GM12878 (cell line): ENCODE measurements around the gene SLC35F3. TPM values are rescaled to one million over a fixed set of nuclear protein-coding genes. Genes with fewer than 3 reads are reported as not detected.

Experiments used
- ATAC-seq: fragments of 200-7000 bp; cut with Tn5 transposase; 3 replicates; pipeline ENCODE4 v1.9.1; 2020; ENCODE audit warnings: mild to moderate bottlenecking, moderate library complexity
- BruUV-seq: library from RNA; stranded (reverse); fragments of 400-500 nt; replicated peaks from 2 replicates; lab custom pipeline; 2021; lab: Mats Ljungman, UMichigan
- CTCF ChIA-PET: fragments of 300-600 bp; sonication (Branson Sonifier 250); formaldehyde crosslinking; extraction: SDS; loops from one replicate; lab custom pipeline; 2021; ENCODE audit warnings: inconsistent platforms; lab: Yijun Ruan, JAX
- POLR2A ChIA-PET: fragments of 350-600 bp; formaldehyde crosslinking; extraction: SDS; loops from one replicate; lab custom pipeline; 2021; ENCODE audit warnings: inconsistent platforms; lab: Charles Lee
- RAD21 ChIA-PET: fragments of 300-600 bp; sonication (Branson Sonifier 250); formaldehyde crosslinking; loops from one replicate; lab custom pipeline; 2023; ENCODE audit warnings: antibody characterized with exemption; ENCODE audit not compliant: unreplicated experiment; lab: Charles Lee
- SMC1A ChIA-PET: fragments of 300-600 bp; sonication (Branson Sonifier 250); formaldehyde crosslinking; loops from one replicate; lab custom pipeline; 2023; ENCODE audit not compliant: unreplicated experiment, uncharacterized antibody; lab: Charles Lee
- DNase-seq: peaks from one replicate; pipeline ENCODE4 v3.0.0-alpha.2; 2011; ENCODE audit warnings: low read depth, low spot score
- FAIRE-seq: peaks from 3 replicates; lab custom pipeline; 2011; peaks lifted over from hg19 to GRCh38; lab: Jason Lieb, UNC
- H2AFZ ChIP-seq: 2 replicates; pipeline ENCODE4 v1.6.0; 2011; ENCODE audit warnings: low read depth, low read length, control low read depth; ENCODE audit not compliant: control insufficient read depth
- H3K27ac ChIP-seq: 2 replicates; pipeline ENCODE4 v1.5.1; 2011; ENCODE audit warnings: control low read depth; ENCODE audit not compliant: control insufficient read depth, insufficient read depth
- H3K27me3 ChIP-seq, 2 experiments: replicated peaks in 1 of 2; 2 replicates each; pipeline versions ENCODE4 v1.6.0 to v1.6.1; 2011; ENCODE audit warnings: low read length in 1 of 2; ENCODE audit not compliant: control insufficient read depth in 2 of 2, insufficient read depth in 2 of 2
- H3K36me3 ChIP-seq, 2 experiments: 2 replicates each; pipeline ENCODE4 v1.5.1; 2011; ENCODE audit warnings: low read length in 1 of 2; ENCODE audit not compliant: control insufficient read depth in 2 of 2, insufficient read depth in 2 of 2
- H3K4me1 ChIP-seq: 2 replicates; pipeline ENCODE4 v1.6.1; 2011; ENCODE audit warnings: mild to moderate bottlenecking, low read length, moderate library complexity, mixed read lengths; ENCODE audit not compliant: control insufficient read depth, insufficient read depth
- H3K4me2 ChIP-seq: 2 replicates; pipeline ENCODE4 v1.6.0; 2011; ENCODE audit warnings: control low read depth; ENCODE audit not compliant: control insufficient read depth, insufficient read depth
- H3K4me3 ChIP-seq: fragments of 200-600 bp; sonication (generic); 2 replicates; pipeline ENCODE4 v1.5.1; 2016
- H3K79me2 ChIP-seq: 2 replicates; pipeline ENCODE4 v1.6.0; 2011; ENCODE audit warnings: low read length; ENCODE audit not compliant: control insufficient read depth, insufficient read depth
- H3K9ac ChIP-seq: 2 replicates; pipeline ENCODE4 v1.8.0; 2011; ENCODE audit warnings: low read length, control low read depth, mixed read lengths; ENCODE audit not compliant: control insufficient read depth, insufficient read depth
- H3K9me3 ChIP-seq: replicated peaks from 3 replicates; pipeline ENCODE4 v1.5.1; 2011; ENCODE audit warnings: mild to moderate bottlenecking, low read length; ENCODE audit not compliant: control insufficient read depth, insufficient read depth
- H4K20me1 ChIP-seq: 2 replicates; pipeline ENCODE4 v1.6.0; 2011; ENCODE audit not compliant: control insufficient read depth, insufficient read depth
- CBFB ChIP-seq: IDR thresholded peaks from 2 replicates; pipeline ENCODE4 v1.6.1; 2016; ENCODE audit warnings: antibody characterized with exemption, low read depth
- IKZF1 ChIP-seq: fragments of 450-650 bp; conservative IDR thresholded peaks from 2 replicates; pipeline ENCODE4 v1.6.1; 2017; ENCODE audit warnings: antibody characterized with exemption, mild to moderate bottlenecking
- MTA2 ChIP-seq: fragments of 450-650 bp; IDR thresholded peaks from 2 replicates; pipeline ENCODE4 v1.6.1; 2016; ENCODE audit warnings: low read depth, mild to moderate bottlenecking, moderate library complexity
- NR2C2 ChIP-seq: IDR thresholded peaks from 2 replicates; pipeline ENCODE4 v1.6.1; 2011; ENCODE audit warnings: borderline replicate concordance, low read depth; ENCODE audit not compliant: control insufficient read depth, insufficient read length
- POLR2AphosphoS2 ChIP-seq: IDR thresholded peaks from 2 replicates; pipeline ENCODE4 v1.6.1; 2011; ENCODE audit warnings: low read depth, mild to moderate bottlenecking, low read length, improper control_type of control experiment, moderate library complexity
- WGBS: methylation state at CpG from one replicate; pipeline ENCODE4 v1.1.6; 2016; ENCODE audit warnings: low lambda C conversion rate; ENCODE audit not compliant: insufficient replicate concordance, insufficient coverage; ENCODE audit errors: missing lambda C conversion rate; 5-methylcytosine and 5-hydroxymethylcytosine counted together
- in situ Hi-C: fragments of 300-500 bp; cut with MboI; formaldehyde crosslinking; loops from 9 replicates; pipeline ENCODE4 v1.14.3; 2018; ENCODE audit warnings: mixed read lengths
- intact Hi-C: fragments of 100-400 bp; cut with micrococcal nuclease; formaldehyde crosslinking; loops from one replicate; pipeline ENCODE4 v1.14.2; 2022; ENCODE audit not compliant: unreplicated experiment
- polyA plus RNA-seq, 11 experiments: library from polyadenylated mRNA; depleted of rRNA in 4 of 11; unstranded in 6 of 11; stranded (reverse) in 5 of 11; fragments of >200 nt; fragmentation: Nextera tagmentation in 4 of 11; fragmentation: Illumina TruSeq in 1 of 11; extraction: Ambion mirVana in 4 of 11; extraction: Trizol in 1 of 11; gene quantifications; 1 replicate in 1 of 11; 2 replicates in 10 of 11; pipeline versions ENCODE4 v1.2.1 to v1.2.3, GENCODE V29; 2011 to 2016; ENCODE audit warnings: inconsistent platforms in 2 of 11, missing spikeins in 2 of 11, low read depth in 1 of 11
- total RNA-seq, 4 experiments: library from RNA; depleted of rRNA in 3 of 4; stranded (reverse); fragments of >200 nt in 3 of 4; fragmentation: Illumina TruSeq in 1 of 4; extraction: Trizol in 1 of 4; gene quantifications; 2 replicates each; pipeline versions ENCODE4 v1.2.1 to v1.2.3, GENCODE V29; 2013 to 2021
- TF ChIP-seq, protein P1 (sequence below): IDR thresholded peaks from 2 replicates; pipeline ENCODE4 v1.6.1; 2011; ENCODE audit warnings: borderline replicate concordance, low read depth, mild to moderate bottlenecking, moderate library complexity, low read length; ENCODE audit not compliant: insufficient read depth, poor library complexity, severe bottlenecking
- TF ChIP-seq, protein P2 (sequence below): IDR thresholded peaks from 2 replicates; pipeline ENCODE4 v1.6.1; 2011; ENCODE audit warnings: mild to moderate bottlenecking, low read depth, low read length, moderate library complexity; ENCODE audit not compliant: insufficient replicate concordance
- TF ChIP-seq, protein P3 (sequence below): fragments of 450-650 bp; IDR thresholded peaks from 2 replicates; pipeline ENCODE4 v1.6.1; 2017; ENCODE audit warnings: mild to moderate bottlenecking, moderate library complexity

The SLC35F3 gene
- total and polyA plus RNA-seq, 10 of the 15 experiments (the other 5 are each of a cell fraction or from before 2014, with no cell fraction given), result 1.0 to 8.6 (median 5.7) TPM

DNA sequence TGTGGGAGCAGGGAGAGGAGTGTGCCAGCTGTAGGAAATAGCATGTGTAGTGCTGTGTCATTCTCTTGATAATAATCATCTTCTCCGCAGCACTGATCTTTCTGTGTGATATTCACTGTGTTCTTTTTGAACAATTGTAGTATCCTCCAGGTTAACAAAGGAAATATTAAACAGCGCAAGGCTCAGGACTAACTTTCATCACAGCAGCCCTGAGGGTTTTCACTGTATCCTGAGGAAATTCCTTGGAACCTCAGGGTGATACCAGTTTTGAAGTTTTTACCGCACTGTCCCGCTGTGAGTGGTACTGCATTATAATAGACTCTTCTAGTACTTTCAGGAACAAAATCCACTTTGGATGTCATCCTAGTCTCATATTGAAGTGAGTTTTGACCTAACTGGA is 240.4 kb downstream of the SLC35F3 start:
- SMC1A ChIA-PET, result no interaction called here
- in situ Hi-C loops (no loop called here), intact Hi-C loops (no loop called here)
- Histone ChIP-seq H3K27ac (no peak overlapping the region), H3K27me3 (no peaks in the 10 kb centered on the region; a peak in 1 of 4 replicates), H3K9ac (no peak overlapping the region), H4K20me1 (no peaks in the 10 kb centered on the region), H3K36me3 (no peaks in the 10 kb centered on the region), H3K4me2 (no peak overlapping the region), H2AFZ (no peak overlapping the region), H3K4me3 (no peak overlapping the region), H3K79me2 (no peaks in the 10 kb centered on the region), H3K9me3 (no peaks in the 10 kb centered on the region; the same call in 2 of the 3 replicates)
- CTCF ChIA-PET, result no interaction called here
- POLR2A ChIA-PET, result no interaction called here
- FAIRE-seq (no peak), DNase-seq (no peak), ATAC-seq (no peak)
- WGBS, result 90% methylated on average over 4 of the region's 4 CpGs
- no TSS peak for BruUV-seq
- RAD21 ChIA-PET, result no interaction called here
- TF ChIP-seq IKZF1, result no peak
- no peak for TF ChIP-seq CBFB
- TF ChIP-seq, protein P1, sequence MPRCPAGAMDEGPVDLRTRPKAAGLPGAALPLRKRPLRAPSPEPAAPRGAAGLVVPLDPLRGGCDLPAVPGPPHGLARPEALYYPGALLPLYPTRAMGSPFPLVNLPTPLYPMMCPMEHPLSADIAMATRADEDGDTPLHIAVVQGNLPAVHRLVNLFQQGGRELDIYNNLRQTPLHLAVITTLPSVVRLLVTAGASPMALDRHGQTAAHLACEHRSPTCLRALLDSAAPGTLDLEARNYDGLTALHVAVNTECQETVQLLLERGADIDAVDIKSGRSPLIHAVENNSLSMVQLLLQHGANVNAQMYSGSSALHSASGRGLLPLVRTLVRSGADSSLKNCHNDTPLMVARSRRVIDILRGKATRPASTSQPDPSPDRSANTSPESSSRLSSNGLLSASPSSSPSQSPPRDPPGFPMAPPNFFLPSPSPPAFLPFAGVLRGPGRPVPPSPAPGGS, result no peak
- TF ChIP-seq, protein P2, sequence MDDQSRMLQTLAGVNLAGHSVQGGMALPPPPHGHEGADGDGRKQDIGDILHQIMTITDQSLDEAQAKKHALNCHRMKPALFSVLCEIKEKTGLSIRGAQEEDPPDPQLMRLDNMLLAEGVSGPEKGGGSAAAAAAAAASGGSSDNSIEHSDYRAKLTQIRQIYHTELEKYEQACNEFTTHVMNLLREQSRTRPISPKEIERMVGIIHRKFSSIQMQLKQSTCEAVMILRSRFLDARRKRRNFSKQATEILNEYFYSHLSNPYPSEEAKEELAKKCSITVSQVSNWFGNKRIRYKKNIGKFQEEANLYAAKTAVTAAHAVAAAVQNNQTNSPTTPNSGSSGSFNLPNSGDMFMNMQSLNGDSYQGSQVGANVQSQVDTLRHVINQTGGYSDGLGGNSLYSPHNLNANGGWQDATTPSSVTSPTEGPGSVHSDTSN, result no peak
- TF ChIP-seq, protein P3, sequence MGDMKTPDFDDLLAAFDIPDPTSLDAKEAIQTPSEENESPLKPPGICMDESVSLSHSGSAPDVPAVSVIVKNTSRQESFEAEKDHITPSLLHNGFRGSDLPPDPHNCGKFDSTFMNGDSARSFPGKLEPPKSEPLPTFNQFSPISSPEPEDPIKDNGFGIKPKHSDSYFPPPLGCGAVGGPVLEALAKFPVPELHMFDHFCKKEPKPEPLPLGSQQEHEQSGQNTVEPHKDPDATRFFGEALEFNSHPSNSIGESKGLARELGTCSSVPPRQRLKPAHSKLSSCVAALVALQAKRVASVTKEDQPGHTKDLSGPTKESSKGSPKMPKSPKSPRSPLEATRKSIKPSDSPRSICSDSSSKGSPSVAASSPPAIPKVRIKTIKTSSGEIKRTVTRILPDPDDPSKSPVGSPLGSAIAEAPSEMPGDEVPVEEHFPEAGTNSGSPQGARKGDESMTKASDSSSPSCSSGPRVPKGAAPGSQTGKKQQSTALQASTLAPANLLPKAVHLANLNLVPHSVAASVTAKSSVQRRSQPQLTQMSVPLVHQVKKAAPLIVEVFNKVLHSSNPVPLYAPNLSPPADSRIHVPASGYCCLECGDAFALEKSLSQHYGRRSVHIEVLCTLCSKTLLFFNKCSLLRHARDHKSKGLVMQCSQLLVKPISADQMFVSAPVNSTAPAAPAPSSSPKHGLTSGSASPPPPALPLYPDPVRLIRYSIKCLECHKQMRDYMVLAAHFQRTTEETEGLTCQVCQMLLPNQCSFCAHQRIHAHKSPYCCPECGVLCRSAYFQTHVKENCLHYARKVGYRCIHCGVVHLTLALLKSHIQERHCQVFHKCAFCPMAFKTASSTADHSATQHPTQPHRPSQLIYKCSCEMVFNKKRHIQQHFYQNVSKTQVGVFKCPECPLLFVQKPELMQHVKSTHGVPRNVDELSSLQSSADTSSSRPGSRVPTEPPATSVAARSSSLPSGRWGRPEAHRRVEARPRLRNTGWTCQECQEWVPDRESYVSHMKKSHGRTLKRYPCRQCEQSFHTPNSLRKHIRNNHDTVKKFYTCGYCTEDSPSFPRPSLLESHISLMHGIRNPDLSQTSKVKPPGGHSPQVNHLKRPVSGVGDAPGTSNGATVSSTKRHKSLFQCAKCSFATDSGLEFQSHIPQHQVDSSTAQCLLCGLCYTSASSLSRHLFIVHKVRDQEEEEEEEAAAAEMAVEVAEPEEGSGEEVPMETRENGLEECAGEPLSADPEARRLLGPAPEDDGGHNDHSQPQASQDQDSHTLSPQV, result no peak
- TF ChIP-seq POLR2AphosphoS2, result no peak
- TF ChIP-seq NR2C2, result no peak
- TF ChIP-seq MTA2, result no peak
- TF ChIP-seq, all 136 proteins: peak for 0
- H3K4me1 ChIP-seq, result no peaks in the 10 kb centered on the region
